Ovary (tissue), 3 donors: ENCODE data around the gene DIS3L2.

Source experiments
- EP300 ChIP-seq: sonication (generic); formaldehyde crosslinking; IDR thresholded peaks from one replicate; pipeline ENCODE4 v1.6.1; 2017; ENCODE audit warnings: antibody characterized with exemption
- POLR2A ChIP-seq: fragments of 450-650 bp; IDR thresholded peaks from one replicate; pipeline ENCODE4 v1.6.1; 2017; ENCODE audit warnings: antibody characterized with exemption, mild to moderate bottlenecking, moderate library complexity
- TF ChIP-seq, protein P1 (sequence below), 3 donors: fragments of 450-650 bp in 2 of 3; fragments of 200-600 bp in 1 of 3; IDR thresholded peaks; one replicate each; pipeline versions ENCODE4 v1.5.1 to v1.8.0; 2016 to 2022; ENCODE audit warnings: antibody characterized with exemption in 3 of 3, mild to moderate bottlenecking in 1 of 3
- donor health status: DM: no; HTN: no; CAD: no.

DNA sequence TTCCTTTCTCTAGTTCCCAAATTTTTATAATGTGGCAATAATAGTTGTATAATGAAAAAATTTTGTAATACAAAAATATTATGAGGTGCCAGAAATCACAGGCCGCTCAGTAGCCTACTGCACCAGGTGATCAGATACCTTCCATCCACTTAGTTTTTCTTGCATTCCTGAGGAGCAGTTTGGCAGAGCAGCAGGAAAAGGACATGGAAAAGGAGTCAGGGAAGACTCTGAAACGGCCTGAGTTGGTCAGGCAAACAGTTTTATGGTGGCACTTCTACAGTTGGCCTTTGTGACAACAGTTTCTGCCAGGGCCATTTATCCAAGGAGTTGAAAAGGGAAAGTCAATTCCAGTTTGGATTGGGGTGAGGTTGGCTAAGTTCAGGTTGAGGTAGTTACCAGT, 251.7 kb downstream of the DIS3L2 start:
- TF ChIP-seq, protein P1, sequence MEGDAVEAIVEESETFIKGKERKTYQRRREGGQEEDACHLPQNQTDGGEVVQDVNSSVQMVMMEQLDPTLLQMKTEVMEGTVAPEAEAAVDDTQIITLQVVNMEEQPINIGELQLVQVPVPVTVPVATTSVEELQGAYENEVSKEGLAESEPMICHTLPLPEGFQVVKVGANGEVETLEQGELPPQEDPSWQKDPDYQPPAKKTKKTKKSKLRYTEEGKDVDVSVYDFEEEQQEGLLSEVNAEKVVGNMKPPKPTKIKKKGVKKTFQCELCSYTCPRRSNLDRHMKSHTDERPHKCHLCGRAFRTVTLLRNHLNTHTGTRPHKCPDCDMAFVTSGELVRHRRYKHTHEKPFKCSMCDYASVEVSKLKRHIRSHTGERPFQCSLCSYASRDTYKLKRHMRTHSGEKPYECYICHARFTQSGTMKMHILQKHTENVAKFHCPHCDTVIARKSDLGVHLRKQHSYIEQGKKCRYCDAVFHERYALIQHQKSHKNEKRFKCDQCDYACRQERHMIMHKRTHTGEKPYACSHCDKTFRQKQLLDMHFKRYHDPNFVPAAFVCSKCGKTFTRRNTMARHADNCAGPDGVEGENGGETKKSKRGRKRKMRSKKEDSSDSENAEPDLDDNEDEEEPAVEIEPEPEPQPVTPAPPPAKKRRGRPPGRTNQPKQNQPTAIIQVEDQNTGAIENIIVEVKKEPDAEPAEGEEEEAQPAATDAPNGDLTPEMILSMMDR (IDR thresholded peaks at IDR 0.05), result no peak
- TF ChIP-seq POLR2A (no peak), EP300 (no peak)
